ENCODE results near the gene FAM81A.
"Not testable (repeated sequence)": the region's sequence is repeated elsewhere in the genome, so short reads cannot be mapped to it uniquely, and the experiment has no call there.

The FAM81A gene

DNA sequence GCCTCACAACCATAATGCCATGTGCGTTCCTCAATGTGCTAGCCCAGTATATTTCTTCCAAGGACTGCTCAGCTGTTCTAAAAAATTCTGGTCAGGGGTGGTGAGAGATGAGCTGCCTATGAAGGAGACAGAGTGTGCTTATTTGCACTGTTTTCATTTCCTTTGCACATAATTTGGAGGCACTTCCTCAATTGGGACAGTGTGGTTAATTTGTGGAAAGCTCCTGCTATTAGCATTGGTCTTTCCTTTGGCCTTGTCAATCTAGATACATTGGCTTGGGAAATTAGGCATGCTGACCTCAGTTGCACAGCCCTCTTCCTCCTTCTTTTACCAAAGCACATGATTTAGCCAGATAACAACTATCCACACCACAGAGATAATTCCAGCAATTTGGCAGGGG lies 9.4 kb downstream of the FAM81A start:
- Histone ChIP-seq H3K9me3 (ENCODE audit: control insufficient read depth in 1 of 2, low read length in 2 of 2) (no peaks in the 10 kb centered on the region), H3K36me3 (ENCODE audit: control insufficient read depth in 1 of 2, insufficient read depth in 2 of 2, low read length in 2 of 2) (no peaks in the 10 kb centered on the region), H3K27ac (ENCODE audit: low read length) (no peak overlapping the region), H3K4me3 (ENCODE audit: low read depth in 1 of 2, low read length in 2 of 2) (no peak overlapping the region), H3K4me1 (ENCODE audit: control insufficient read depth in 1 of 2, insufficient read depth in 2 of 2, low read length in 2 of 2) (no peaks in the 10 kb centered on the region), H3K27me3 (ENCODE audit: low read depth, low read length) (no peaks in the 10 kb centered on the region)

GRCh38 chr15:59448871-59449270 lies 10.9 kb downstream of the FAM81A start:
- Histone ChIP-seq H3K36me3 (ENCODE audit: control insufficient read depth in 1 of 2, insufficient read depth in 2 of 2, low read length in 2 of 2) (no peaks in the 10 kb centered on the region), H3K4me3 (ENCODE audit: low read depth in 1 of 2, low read length in 2 of 2) (no peak overlapping the region), H3K27ac (ENCODE audit: low read length) (no peak overlapping the region), H3K27me3 (ENCODE audit: low read depth, low read length) (no peaks in the 10 kb centered on the region), H3K4me1 (ENCODE audit: control insufficient read depth in 1 of 2, insufficient read depth in 2 of 2, low read length in 2 of 2) (no peaks in the 10 kb centered on the region), H3K9me3 (ENCODE audit: control insufficient read depth in 1 of 2, low read length in 2 of 2) (no peaks in the 10 kb centered on the region)

DNA sequence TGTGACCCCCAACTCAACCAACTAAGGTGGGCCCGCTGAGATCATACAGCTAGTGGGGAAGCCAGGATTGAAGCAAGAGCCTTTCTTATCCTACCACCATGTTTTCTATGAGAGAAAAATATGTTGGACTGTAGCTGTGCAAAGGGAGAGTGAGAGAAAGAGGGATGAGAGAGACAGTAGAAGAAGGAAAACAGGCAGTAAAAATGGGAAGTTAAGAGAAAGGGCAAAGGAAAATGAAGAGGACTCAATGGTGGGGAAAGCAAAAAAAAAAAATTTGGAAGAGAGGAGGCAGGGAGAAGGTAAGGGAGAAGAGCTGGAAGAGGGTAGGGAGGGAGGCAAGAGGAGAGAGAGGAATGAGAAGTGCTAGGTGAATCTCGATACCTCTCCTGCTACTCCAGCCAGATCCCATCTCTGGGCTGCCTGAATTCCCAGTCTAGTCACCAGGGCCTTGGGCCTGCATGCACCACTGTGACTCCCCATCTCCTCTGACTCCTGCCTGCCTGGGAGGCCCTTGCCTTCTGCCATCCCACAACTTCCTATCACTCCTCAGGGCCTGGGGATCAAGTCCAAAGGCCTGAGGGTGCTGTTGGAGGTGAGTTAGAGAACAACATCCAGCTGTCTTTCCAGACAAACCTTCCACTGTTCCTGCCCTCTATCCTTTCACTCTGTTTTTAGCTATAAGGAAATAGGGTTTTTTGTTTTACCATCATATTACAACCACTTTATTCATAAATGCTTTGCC lies 15.7 kb downstream of the FAM81A start:
- H3K9me3 ChIP-seq (ENCODE audit: control insufficient read depth in 1 of 2, low read length in 2 of 2): no peaks in the 10 kb centered on the region
- H3K27me3 ChIP-seq (ENCODE audit: low read depth, low read length): no peaks in the 10 kb centered on the region

GRCh38 chr15:59456114-59456513 lies 18.1 kb downstream of the FAM81A start:
- H3K27ac ChIP-seq (ENCODE audit: low read length): no peak overlapping the region
- no peak overlapping the region for H3K4me3 ChIP-seq (ENCODE audit: low read depth in 1 of 2, low read length in 2 of 2)

More for the DNA sequence above, 15.7 kb downstream of the FAM81A start:
- H3K27ac ChIP-seq (ENCODE audit: low read length): no peak overlapping the region
- H3K36me3 ChIP-seq (ENCODE audit: control insufficient read depth in 1 of 2, insufficient read depth in 2 of 2, low read length in 2 of 2): no peaks in the 10 kb centered on the region
- H3K4me3 ChIP-seq (ENCODE audit: low read depth in 1 of 2, low read length in 2 of 2): no peak overlapping the region
- no peaks in the 10 kb centered on the region for H3K4me1 ChIP-seq (ENCODE audit: control insufficient read depth in 1 of 2, insufficient read depth in 2 of 2, low read length in 2 of 2)

DNA sequence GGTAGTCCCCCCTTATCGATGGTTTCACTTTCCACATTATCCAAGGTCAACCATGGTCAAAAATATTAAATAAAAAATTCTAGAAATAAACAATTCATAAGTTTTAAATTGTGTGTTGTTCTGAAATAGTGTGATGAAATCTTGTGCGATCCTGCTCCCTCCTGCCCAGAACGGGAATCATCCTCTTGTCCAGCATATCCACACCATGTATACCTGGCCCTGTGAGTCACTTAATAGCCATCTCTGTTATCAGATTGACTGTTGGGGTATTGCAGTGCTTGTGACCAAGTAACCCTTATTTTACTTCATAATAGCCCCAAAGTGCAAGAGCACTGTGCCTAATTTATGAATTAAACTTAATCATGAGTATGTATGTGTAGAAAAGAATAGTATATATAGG lies 19.1 kb downstream of the FAM81A start:
- no peak overlapping the region for H3K27ac ChIP-seq (ENCODE audit: low read length)
- H3K36me3 ChIP-seq (ENCODE audit: control insufficient read depth in 1 of 2, insufficient read depth in 2 of 2, low read length in 2 of 2): no peaks in the 10 kb centered on the region
- H3K4me1 ChIP-seq (ENCODE audit: control insufficient read depth in 1 of 2, insufficient read depth in 2 of 2, low read length in 2 of 2): no peaks in the 10 kb centered on the region
- H3K4me3 ChIP-seq (ENCODE audit: low read depth in 1 of 2, low read length in 2 of 2): no peak overlapping the region
- peaks cover 0 to 5% of the 10 kb centered on the region in 2 donors for H3K9me3 ChIP-seq (ENCODE audit: control insufficient read depth in 1 of 2, low read length in 2 of 2)
- no peaks in the 10 kb centered on the region for H3K27me3 ChIP-seq (ENCODE audit: low read depth, low read length)

More at GRCh38 chr15:59456114-59456513, 18.1 kb downstream of the FAM81A start:
- Histone ChIP-seq H3K27me3 (ENCODE audit: low read depth, low read length) (no peaks in the 10 kb centered on the region), H3K36me3 (ENCODE audit: control insufficient read depth in 1 of 2, insufficient read depth in 2 of 2, low read length in 2 of 2) (no peaks in the 10 kb centered on the region), H3K4me1 (ENCODE audit: control insufficient read depth in 1 of 2, insufficient read depth in 2 of 2, low read length in 2 of 2) (no peaks in the 10 kb centered on the region), H3K9me3 (ENCODE audit: control insufficient read depth in 1 of 2, low read length in 2 of 2) (no peaks in the 10 kb centered on the region)

DNA sequence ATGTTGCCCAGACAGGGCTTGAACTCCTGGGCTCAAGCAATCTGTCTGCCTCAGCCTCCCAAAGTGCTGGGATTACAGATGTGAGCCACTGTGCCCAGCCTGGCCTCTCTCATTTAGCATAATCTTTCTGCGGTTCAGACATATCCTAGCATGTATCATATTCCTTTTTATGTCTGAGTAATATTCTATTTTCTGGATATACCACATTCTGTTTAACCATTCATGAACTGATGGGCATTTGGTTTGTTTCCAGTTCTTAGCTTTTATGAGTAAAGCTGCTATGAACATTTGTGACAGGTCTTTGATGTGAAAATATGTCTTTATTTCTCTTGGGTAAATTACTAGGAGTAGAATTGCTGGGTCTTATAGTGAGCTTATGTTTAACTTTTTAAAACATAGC lies 23.5 kb downstream of the FAM81A start:
- Histone ChIP-seq H3K9me3 (ENCODE audit: control insufficient read depth in 1 of 2, low read length in 2 of 2) (peaks cover 0 to 5% of the 10 kb centered on the region in 2 donors), H3K4me3 (ENCODE audit: low read depth in 1 of 2, low read length in 2 of 2) (no peak overlapping the region), H3K27me3 (ENCODE audit: low read depth, low read length) (no peaks in the 10 kb centered on the region), H3K36me3 (ENCODE audit: control insufficient read depth in 1 of 2, insufficient read depth in 2 of 2, low read length in 2 of 2) (no peaks in the 10 kb centered on the region), H3K27ac (ENCODE audit: low read length) (no peak overlapping the region), H3K4me1 (ENCODE audit: control insufficient read depth in 1 of 2, insufficient read depth in 2 of 2, low read length in 2 of 2) (no peaks in the 10 kb centered on the region)

GRCh38 chr15:59473226-59473625 lies 35.2 kb downstream of the FAM81A start:
- H3K36me3 ChIP-seq (ENCODE audit: control insufficient read depth in 1 of 2, insufficient read depth in 2 of 2, low read length in 2 of 2): no peaks in the 10 kb centered on the region
- H3K9me3 ChIP-seq (ENCODE audit: control insufficient read depth in 1 of 2, low read length in 2 of 2): no peaks in the 10 kb centered on the region
- H3K4me3 ChIP-seq (ENCODE audit: low read depth in 1 of 2, low read length in 2 of 2): no peak overlapping the region
- H3K27me3 ChIP-seq (ENCODE audit: low read depth, low read length): no peaks in the 10 kb centered on the region
- H3K4me1 ChIP-seq (ENCODE audit: control insufficient read depth in 1 of 2, insufficient read depth in 2 of 2, low read length in 2 of 2): no peaks in the 10 kb centered on the region
- no peak overlapping the region for H3K27ac ChIP-seq (ENCODE audit: low read length)

DNA sequence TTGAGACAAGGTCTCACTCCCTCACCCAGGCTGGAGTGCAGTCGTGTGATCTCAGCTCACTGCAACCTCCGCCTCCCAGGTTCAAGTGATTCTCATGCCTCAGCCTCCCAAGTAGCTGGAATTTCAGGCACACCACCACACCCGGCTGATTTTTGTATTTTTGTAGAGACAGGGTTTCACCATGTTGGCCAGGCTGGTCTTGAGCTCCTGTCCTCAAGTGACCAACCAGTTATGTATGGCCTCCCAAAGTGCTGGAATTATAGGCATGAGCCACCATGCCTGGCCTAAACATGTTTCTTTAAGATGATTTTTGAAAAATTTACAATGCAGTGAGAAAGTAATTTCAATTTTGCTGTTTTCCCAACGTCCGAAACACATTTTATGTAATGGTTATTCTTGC lies 37.2 kb downstream of the FAM81A start:
- H3K9me3 ChIP-seq (ENCODE audit: control insufficient read depth in 1 of 2, low read length in 2 of 2); H3K36me3 ChIP-seq (ENCODE audit: control insufficient read depth in 1 of 2, insufficient read depth in 2 of 2, low read length in 2 of 2); H3K27me3 ChIP-seq (ENCODE audit: low read depth, low read length); H3K27ac ChIP-seq (ENCODE audit: low read length); H3K4me3 ChIP-seq (ENCODE audit: low read depth in 1 of 2, low read length in 2 of 2); H3K4me1 ChIP-seq (ENCODE audit: control insufficient read depth in 1 of 2, insufficient read depth in 2 of 2, low read length in 2 of 2): not testable (repeated sequence)

GRCh38 chr15:59484399-59484798 lies 46.4 kb downstream of the FAM81A start:
- no peak overlapping the region for H3K27ac ChIP-seq (ENCODE audit: low read length)
- H3K27me3 ChIP-seq (ENCODE audit: low read depth, low read length): no peaks in the 10 kb centered on the region
- H3K36me3 ChIP-seq (ENCODE audit: control insufficient read depth in 1 of 2, insufficient read depth in 2 of 2, low read length in 2 of 2): peaks cover 0 to 3% of the 10 kb centered on the region in 2 donors
- no peak overlapping the region for H3K4me3 ChIP-seq (ENCODE audit: low read depth in 1 of 2, low read length in 2 of 2)
- no peaks in the 10 kb centered on the region for H3K9me3 ChIP-seq (ENCODE audit: control insufficient read depth in 1 of 2, low read length in 2 of 2)
- H3K4me1 ChIP-seq (ENCODE audit: control insufficient read depth in 1 of 2, insufficient read depth in 2 of 2, low read length in 2 of 2): no peaks in the 10 kb centered on the region

DNA sequence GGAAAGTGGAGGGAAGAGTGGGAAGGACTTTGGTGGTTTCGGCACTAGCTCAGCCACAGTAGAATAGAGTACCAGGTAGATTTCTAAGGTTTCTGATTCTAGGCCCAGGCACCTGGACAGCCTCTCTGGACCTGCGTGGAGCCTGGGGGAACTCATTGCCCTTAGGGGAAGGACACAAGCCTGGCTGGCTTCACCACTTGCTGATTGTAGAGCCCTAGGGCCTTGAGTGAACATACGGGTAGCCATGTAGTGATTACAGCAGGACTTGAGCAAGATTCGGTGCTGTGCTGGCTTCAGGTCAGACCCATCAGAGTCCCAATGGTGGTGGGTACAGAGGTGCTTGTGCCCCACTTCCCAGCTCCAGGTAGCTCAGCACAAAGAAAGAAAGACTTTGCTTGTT lies 47.0 kb downstream of the FAM81A start:
- Histone ChIP-seq H3K27me3 (ENCODE audit: low read depth, low read length) (no peaks in the 10 kb centered on the region), H3K27ac (ENCODE audit: low read length) (no peak overlapping the region), H3K36me3 (ENCODE audit: control insufficient read depth in 1 of 2, insufficient read depth in 2 of 2, low read length in 2 of 2) (peaks cover 0 to 3% of the 10 kb centered on the region in 2 donors), H3K9me3 (ENCODE audit: control insufficient read depth in 1 of 2, low read length in 2 of 2) (no peaks in the 10 kb centered on the region), H3K4me3 (ENCODE audit: low read depth in 1 of 2, low read length in 2 of 2) (no peak overlapping the region), H3K4me1 (ENCODE audit: control insufficient read depth in 1 of 2, insufficient read depth in 2 of 2, low read length in 2 of 2) (no peaks in the 10 kb centered on the region)

DNA sequence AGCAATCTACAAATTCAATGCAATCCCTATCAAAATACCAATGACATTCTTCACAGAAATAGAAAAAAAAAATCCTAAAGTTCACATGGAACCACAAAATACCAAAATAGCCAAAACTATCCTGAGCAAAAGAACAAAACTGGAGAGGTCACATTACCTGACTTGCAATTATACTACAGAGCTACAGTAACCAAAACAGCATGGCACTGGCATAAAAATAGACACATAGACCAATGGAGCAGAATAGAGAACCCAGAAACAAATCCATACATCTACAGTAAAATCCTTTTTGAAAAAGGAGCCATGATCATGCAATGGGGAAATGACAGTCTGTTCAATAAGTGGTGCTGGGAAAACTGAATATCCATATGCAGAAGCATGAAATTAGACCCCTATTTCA lies 51.5 kb downstream of the FAM81A start:
- H3K9me3 ChIP-seq (ENCODE audit: control insufficient read depth in 1 of 2, low read length in 2 of 2); H3K4me1 ChIP-seq (ENCODE audit: control insufficient read depth in 1 of 2, insufficient read depth in 2 of 2, low read length in 2 of 2); H3K4me3 ChIP-seq (ENCODE audit: low read depth in 1 of 2, low read length in 2 of 2); H3K27ac ChIP-seq (ENCODE audit: low read length); H3K27me3 ChIP-seq (ENCODE audit: low read depth, low read length); H3K36me3 ChIP-seq (ENCODE audit: control insufficient read depth in 1 of 2, insufficient read depth in 2 of 2, low read length in 2 of 2): not testable (repeated sequence)

DNA sequence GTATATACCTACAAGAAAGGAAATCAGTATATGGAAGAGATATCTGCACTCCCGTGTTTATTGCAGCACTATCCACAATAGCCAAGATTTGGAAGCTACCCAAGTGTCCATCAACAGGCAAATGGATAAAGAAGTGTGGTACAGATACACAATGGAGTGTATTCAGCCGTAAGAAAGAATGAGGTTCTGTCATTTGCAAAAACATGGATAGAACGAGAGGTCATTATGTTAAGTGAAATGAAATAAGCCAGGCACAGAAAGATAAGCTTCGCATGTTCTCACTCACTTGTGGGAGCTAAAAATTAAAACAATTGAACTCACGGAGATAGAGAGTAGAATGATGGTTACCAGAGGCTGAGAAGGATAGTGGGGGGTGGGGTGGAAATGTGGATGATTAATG lies 53.1 kb downstream of the FAM81A start:
- Histone ChIP-seq H3K4me3 (ENCODE audit: low read depth in 1 of 2, low read length in 2 of 2) (no peak overlapping the region), H3K4me1 (ENCODE audit: control insufficient read depth in 1 of 2, insufficient read depth in 2 of 2, low read length in 2 of 2) (peaks cover 0 to 9% of the 10 kb centered on the region in 2 donors), H3K36me3 (ENCODE audit: control insufficient read depth in 1 of 2, insufficient read depth in 2 of 2, low read length in 2 of 2) (no peaks in the 10 kb centered on the region), H3K27ac (ENCODE audit: low read length) (no peak overlapping the region), H3K9me3 (ENCODE audit: control insufficient read depth in 1 of 2, low read length in 2 of 2) (no peaks in the 10 kb centered on the region), H3K27me3 (ENCODE audit: low read depth, low read length) (no peaks in the 10 kb centered on the region)
